GM06990 (cell line): ENCODE results near the gene PRKD2.

Experiments used
- DNase-seq: peaks from one replicate; pipeline ENCODE4 v3.0.0-alpha.2; 2011; ENCODE audit not compliant: insufficient read length; ENCODE audit errors: extremely low read depth
- H3K27me3 ChIP-seq: replicated peaks from 2 replicates; pipeline ENCODE4 v1.6.0; 2011; ENCODE audit warnings: low read length; ENCODE audit not compliant: control insufficient read depth, insufficient read depth
- H3K36me3 ChIP-seq: 2 replicates; pipeline ENCODE4 v1.5.1; 2011; ENCODE audit warnings: low read length; ENCODE audit not compliant: control insufficient read depth, insufficient read depth
- H3K4me3 ChIP-seq: replicated peaks from 2 replicates; pipeline ENCODE4 v1.5.1; 2011; ENCODE audit warnings: low read depth, mild to moderate bottlenecking, control low read depth, low read length
- TF ChIP-seq, protein P1 (sequence below): IDR thresholded peaks from 2 replicates; pipeline ENCODE4 v1.5.1; 2011; ENCODE audit warnings: low read length, control low read depth, mild to moderate bottlenecking, inconsistent platforms; ENCODE audit not compliant: insufficient read depth, poor library complexity, severe bottlenecking

PRKD2 gene

DNA sequence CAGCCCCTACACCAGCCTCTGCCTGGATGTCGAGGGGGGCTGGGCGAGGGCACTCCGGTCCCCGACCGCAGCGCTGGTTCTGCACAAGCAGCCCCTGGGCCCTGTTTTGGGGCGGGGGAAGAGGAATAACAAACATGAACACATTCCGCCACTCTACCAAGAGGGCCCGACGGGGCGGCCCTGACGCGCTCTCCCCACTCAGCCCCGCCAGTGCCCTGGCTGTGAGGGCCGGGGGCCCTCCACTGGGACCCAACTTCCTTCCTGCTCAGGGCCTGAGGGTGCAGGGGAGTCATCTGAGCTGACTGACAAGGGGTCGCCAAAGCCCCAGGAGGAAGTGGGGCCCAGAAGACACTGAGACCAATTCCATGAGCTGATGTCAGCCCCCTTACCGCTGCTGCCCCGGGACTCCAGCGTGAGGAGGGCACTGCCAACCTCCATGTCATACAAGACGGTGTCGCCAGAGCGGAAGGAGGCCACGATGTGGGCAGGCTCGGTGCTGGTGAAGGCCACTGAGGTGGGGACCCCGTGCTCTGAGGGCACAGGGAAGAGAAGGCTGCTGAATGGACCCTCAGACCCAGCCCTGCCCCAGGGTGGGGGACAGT lies 5.6 kb upstream of the PRKD2 start:
- H3K4me3 ChIP-seq: no peak overlapping the region
- TF ChIP-seq, protein P1, sequence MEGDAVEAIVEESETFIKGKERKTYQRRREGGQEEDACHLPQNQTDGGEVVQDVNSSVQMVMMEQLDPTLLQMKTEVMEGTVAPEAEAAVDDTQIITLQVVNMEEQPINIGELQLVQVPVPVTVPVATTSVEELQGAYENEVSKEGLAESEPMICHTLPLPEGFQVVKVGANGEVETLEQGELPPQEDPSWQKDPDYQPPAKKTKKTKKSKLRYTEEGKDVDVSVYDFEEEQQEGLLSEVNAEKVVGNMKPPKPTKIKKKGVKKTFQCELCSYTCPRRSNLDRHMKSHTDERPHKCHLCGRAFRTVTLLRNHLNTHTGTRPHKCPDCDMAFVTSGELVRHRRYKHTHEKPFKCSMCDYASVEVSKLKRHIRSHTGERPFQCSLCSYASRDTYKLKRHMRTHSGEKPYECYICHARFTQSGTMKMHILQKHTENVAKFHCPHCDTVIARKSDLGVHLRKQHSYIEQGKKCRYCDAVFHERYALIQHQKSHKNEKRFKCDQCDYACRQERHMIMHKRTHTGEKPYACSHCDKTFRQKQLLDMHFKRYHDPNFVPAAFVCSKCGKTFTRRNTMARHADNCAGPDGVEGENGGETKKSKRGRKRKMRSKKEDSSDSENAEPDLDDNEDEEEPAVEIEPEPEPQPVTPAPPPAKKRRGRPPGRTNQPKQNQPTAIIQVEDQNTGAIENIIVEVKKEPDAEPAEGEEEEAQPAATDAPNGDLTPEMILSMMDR: no peak
- H3K27me3 ChIP-seq: no peaks in the 10 kb centered on the region
- DNase-seq: no peak
- H3K36me3 ChIP-seq: peaks cover 45% of the 10 kb centered on the region

DNA sequence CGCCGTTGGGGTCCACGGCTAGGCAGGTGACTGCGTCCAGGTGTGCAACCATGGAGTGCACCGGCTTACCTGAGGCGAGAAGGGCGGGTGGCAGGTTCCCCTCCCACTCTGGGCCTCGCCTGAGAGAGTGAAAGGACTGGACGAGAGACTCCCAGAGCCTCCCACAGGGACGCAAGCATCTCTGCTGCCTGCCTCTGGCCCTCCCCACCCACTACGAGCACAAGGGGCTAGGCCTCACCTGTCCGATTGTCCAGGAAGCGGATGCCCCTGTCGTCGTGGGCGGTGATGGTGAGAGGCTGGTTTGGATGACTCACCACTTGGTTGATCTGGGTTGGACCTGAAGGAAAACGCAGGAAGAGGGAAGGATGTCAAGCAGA lies 5.1 kb upstream of the PRKD2 start:
- no peaks in the 10 kb centered on the region for H3K27me3 ChIP-seq
- TF ChIP-seq, protein P1: no peak
- no peak for DNase-seq
- H3K4me3 ChIP-seq: no peak overlapping the region
- peaks cover 42% of the 10 kb centered on the region for H3K36me3 ChIP-seq

DNA sequence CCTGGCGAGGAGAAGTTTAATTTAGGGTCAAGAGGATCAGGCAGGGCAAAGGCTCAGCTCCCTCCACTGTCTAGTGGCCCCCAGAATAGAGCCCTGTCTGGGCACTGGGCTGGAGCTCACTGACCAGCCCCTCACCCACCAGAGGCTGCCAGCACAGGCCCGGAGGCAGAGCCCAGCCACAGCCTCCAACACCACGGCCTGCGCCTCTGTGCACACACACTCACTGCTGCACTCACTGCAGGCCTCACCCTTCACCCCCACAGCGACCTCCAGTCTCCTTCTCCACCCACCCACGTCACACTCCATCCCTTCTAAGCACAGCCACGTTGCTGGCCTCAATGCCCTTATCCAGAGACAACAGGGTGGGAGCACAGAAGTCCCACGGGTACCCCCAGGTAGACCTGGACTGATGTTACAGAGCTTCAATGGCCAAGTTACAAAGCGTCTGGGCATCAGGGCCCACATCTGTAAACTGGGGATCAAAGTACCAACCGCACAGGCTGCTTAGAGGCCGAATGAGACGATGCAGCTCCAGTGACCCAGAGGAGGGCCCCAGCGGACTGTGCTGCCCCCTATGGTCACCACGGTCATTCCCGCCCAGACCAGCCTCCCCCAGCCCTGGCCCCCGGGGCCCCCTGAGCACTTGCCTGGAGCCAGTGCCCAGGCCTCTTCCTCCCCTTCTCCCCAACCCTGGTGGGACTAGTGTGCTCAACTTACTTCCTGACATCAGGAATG lies 4.5 kb upstream of the PRKD2 start:
- Histone ChIP-seq H3K36me3 (peaks cover 38% of the 10 kb centered on the region), H3K27me3 (no peaks in the 10 kb centered on the region), H3K4me3 (no peak overlapping the region)
- TF ChIP-seq, protein P1: no peak
- DNase-seq: no peak

DNA sequence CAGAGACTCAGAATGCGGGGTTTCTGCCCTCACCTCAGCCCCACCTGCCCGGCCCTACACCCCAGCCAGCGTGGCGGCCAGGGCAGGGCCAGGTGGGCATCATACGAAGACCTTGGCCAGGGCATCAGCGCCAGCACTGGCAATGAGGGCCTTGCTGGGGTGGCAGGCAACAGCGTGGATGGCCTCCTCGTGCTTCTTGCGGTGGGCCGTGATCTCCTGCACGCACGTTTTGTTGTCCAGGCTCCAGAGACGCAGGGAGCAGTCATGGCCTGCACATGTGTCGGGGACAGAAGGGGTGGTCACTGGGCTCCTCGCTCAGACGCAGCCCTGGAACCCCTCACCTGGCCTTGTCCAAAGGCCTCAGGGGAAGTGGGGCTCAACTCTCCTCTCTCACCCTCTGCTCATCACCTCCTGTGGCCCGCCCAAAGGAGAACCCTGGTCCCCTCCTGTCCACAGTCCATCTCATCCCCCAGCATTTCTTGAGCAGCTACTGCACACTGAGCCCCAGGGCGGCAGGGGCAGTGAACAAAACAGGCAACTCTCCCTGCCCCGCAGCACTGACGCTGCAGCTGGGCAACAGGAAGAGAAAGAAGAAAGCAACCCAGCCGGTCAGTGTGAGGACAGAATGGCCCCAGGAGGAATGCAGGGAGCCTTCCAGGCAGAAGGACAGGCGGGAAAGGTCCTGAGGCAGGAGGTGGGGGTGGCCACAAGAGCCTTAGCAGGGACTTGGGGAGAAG lies 3.8 kb upstream of the PRKD2 start:
- TF ChIP-seq, protein P1: no peak
- H3K4me3 ChIP-seq: no peak overlapping the region
- no peaks in the 10 kb centered on the region for H3K27me3 ChIP-seq
- DNase-seq: no peak
- peaks cover 33% of the 10 kb centered on the region for H3K36me3 ChIP-seq

DNA sequence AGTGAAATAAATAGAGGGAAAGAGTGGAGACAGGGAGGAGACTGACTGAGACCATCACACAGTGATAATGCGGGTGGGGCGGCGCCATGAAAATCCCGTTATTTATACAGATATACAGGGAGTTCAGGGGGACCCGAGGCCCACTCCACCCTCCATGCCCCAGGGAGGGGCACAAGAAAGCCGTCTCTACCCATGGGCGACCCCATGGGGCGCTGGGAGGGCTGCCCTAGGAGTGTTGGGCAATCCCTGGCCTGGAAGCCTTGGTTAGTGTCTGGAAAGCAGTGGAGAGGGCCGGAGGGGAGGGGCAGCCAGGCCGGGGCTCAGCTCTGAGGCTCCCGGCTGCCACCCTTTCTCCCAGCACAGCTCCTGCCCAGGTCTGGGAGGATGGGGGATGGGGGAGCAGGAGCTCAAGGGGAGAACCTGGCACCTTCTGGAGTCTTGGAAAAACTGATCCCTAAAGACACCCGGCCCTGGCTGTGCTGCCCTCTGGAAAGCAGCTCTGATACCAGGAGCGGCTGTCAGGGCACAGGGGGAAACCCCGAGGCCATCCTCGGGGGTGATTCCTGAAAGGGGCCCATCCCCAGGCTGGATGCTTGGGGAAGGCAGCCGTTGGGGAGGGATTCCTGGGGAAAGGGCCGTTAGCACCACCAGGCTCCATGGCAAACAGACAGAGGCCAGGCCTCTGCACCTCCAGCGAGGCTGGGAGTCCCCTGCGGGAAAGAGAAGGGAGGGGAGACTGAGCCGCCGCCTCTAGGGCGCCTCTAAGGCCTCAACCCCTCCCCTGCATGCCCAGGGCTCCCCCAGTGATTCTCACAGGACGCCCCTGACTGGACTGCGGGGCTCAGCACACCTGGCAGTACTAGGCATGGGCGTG lies 3.0 kb upstream of the PRKD2 start:
- Histone ChIP-seq H3K36me3 (peaks cover 29% of the 10 kb centered on the region), H3K4me3 (no peak overlapping the region), H3K27me3 (no peaks in the 10 kb centered on the region)
- DNase-seq: no peak
- TF ChIP-seq, protein P1: no peak
